CMK (cell line): ENCODE results near the gene CATSPER3.

Source experiments
- DNase-seq: peaks from one replicate; pipeline ENCODE4 v3.0.0-alpha.2; 2010; ENCODE audit warnings: low read depth

The CATSPER3 gene

DNA sequence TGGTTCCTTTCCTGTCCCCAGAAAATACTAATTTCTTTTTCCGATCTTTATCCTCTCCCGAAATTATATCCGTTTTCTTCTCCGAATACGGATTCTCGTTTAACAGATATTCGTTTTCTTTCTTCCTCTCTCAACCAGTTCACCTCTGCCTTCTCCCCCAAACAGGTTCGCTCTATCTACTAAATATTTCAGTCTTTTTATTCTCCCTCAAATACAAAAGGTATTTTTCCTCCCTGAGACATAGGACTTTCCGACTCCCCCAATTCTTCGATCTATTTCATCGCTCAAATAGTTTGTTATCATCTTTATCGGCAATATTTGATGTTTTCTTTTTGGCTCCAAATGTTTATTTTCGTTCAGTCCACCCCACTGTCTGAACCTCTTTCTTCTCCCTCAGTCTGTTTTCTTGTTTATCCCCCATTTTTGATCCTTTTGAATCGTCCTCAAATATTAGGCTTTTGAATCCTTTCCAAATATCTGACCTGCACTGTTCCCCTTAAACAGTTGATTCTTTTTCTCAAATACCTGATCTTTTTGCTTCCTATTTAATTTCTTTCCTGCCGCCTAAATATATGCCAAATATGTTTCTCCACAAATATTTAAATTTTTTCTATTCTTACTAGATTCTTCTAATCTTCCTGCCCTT, 61.9 kb downstream of the CATSPER3 start:
- no peak for DNase-seq

GRCh38 chr5:135030123-135030955, 62.6 kb downstream of the CATSPER3 start:
- DNase-seq = no peak

DNA sequence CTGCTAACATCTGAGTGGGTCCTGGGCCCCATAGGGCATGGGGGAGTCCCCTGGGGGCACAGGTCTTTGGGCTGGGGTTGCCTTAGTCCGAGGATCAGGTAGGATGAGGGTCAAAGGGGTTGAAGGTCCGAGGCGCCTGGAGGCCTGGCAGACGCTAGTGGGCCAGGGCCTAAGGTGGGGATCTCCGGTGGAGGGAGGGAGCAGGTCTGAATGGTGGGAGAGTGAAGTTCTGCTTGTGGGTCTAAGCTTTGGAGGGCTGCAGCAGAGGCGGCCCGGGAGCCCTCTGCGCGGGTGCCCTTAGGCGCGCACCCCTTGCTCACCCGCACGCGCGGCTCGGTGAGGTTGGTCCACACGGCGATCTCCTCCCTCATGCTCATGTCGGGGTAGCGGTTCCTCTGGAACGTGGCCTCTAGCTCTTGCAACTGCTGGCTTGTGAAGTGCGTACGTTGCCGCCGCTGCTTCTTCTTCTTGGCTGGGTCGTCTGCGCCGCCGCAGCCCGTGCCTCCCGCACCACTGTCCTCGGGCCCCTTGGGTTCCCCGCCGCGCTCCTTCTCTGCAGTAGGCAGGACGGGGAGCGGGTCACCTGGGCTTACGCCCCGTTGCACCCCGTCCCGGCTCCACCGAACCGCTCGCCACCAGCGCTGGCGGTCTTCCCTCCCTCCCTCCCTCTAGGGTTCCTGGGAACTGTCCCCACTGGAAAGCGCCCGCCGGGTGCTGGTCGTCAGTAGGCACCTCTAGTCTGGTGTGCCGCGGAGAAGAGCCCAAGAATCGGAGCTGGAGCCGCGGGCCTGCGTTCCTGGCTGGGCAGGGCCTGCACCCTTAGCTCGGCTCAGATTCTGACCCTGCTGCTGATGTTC, 63.5 kb downstream of the CATSPER3 start:
- no peak for DNase-seq

DNA sequence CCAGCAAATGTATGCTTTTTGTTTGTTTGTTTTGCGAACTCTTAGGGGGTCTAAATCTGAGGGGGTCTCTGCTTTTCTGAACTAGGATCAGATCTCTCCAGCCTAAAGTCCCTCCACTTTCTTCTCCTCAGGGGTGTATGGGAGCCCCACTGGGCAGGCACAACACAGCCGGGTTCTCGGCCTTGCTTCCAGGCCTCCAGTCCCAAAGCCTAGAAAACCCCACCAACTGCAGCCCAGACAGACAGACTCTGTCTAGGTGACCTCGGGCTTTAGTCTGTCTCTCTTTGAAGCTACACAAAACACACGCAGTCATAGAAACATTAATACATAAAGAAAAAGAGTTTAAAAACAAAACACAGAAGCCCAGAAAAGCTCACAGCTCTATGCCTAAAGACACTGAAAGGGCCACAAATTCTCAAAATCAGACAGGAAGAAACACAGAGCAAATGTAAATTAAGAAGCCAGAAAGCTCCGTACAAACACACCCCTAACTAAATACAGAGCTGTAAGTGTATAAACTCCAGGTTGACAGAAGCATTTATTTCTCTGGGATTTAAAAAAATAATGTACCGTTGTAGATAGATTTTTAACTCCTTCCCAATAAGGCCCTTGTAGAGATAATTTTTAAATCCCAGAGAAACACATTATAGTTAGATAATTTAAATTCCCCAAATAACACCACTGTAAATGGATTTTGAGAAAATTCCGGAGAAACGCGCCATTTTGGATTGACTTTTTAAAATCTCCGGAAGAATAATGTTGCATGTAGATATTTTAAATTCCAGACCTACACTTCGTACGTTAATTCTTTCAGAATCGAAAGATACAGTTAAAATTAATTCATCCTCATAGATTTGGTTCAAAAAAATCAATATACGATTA, 64.3 kb downstream of the CATSPER3 start:
- DNase-seq = no peak

GRCh38 chr5:135032695-135032998, 64.9 kb downstream of the CATSPER3 start:
- no peak for DNase-seq

GRCh38 chr5:135032999-135033861, 65.5 kb downstream of the CATSPER3 start:
- DNase-seq = no peak

- no peak for DNase-seq
Measured at GRCh38 chr5:135033901-135034235, 66.2 kb downstream of the CATSPER3 start, which contains the start of gene PITX1. Gene PITX1, minus strand, starts transcription at chr5:135034228. Its CDS starts 347 bp downstream, at chr5:135033881.

DNA sequence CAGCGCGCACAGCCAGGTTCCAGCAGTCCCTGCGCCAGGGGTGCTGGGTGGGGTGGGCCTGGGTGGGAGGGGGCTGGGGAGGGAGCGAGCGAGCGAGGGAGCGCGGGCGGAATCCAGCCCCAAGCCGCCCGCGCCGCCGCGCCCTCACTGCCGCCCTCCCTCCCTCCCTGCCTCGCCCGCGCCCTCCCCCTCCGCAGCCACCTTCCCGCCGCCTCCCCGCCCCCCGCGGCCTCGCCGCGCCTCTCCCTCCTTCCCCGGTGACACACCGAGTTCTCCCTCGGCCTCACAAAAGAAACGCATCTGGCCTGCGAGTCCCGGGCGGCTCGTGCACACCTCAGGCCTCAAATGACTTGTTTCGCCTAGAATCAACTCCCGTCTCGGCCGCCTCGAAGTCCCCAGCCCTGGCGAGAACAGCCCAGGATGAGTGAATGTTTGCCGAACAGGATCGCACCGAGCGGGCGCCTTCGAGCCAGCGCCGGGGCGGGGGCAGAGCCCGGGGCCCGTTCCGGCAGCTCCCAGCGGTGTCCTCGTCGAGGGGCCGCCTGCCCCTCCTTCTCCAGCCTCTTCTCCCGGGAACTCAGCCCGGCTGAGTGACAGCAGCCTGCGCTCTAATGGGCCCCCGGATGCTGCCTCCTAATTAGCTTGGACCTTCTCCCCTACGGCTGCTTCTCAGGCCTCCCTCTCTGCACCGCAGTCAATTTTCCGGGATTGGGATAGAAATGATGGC, 66.7 kb downstream of the CATSPER3 start:
- no peak for DNase-seq

DNA sequence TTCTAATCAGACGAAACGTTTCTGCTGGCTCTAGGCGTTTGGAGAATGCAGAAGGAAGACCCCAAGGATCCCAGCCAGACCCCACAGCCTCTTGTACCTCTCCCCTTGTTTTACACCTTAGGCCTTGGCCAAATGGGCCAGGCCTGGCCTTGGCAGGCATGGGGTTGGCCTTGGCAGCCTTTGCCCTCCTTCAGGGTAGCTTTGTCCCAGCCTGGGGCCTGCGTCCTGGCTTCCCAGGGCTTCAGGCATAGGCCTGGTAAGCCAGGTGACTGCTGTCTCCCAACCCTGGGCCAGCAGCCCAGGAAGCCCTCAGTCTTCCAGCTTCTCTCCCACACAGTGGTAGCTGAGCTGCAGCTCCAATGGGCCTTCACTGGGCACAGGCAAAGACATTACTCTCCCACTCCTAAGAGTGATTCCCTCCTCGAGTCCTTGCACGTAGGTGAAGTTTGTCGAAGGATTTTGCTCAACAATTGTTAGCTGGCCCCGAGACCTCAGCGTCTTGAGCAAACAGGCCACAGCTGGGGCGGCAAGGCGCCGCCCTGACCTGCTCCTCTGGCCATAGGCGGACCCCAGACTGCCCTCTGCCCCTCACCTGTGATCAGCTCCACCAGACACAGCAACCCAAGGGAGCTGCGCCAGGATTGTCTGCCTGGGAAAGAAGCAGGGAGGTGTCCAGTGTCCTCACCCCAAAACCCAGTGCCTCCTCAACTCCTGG, 67.4 kb downstream of the CATSPER3 start:
- DNase-seq = no peak

- DNase-seq = no peak
Measured at GRCh38 chr5:135035678-135036030, 67.9 kb downstream of the CATSPER3 start.

DNA sequence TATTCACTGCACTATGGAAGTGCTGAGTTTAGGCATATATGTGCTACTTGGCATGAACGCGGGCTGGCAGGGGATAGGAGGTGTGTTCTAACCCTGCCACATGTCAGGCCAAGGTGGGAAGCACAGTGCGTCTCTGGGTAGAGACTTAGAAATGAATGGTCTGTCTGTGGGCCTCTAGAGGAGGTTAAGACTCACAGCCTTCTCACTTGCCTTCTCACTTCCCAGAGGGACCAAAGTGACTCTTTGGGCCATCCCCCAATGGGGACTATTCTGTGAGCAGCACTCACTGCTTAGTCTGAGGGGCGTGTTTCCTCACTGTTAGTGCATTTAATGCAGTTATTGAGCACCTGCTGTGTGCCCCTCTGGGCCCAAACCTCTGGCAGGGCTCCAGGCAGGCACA, 68.7 kb downstream of the CATSPER3 start:
- DNase-seq = no peak

GRCh38 chr5:135037519-135038204, 70.0 kb downstream of the CATSPER3 start:
- no peak for DNase-seq

- no peak for DNase-seq
Measured at GRCh38 chr5:135038205-135038812, 70.6 kb downstream of the CATSPER3 start.

DNA sequence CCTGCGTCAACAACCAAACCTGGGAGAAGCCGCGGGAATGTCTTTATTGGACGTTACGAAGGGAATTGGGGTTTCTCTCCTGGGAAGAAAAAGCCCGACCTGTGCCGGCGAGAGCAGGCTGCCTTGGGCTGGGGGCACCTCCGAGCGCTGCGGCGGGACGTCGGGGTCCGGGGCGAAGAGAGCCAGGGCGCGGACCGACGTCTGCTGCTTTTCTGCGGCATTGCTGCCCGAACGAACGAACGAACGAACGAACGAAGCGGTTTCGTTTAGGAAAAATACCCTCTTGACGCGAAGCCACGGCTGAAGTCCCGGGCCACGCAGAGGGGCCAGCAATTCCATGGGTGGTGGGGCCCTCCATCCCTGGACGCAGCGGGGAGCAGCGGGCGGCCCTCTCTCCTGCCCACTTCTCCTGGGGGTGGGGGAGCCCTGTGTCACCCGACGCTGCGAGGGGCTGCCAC, 71.1 kb downstream of the CATSPER3 start:
- no peak for DNase-seq

- no peak for DNase-seq
Measured at GRCh38 chr5:135039271-135040033, 71.7 kb downstream of the CATSPER3 start.

- DNase-seq = no peak
Measured at GRCh38 chr5:135040034-135040332, 72.3 kb downstream of the CATSPER3 start.

- DNase-seq = no peak
Measured at GRCh38 chr5:135040333-135041144, 72.8 kb downstream of the CATSPER3 start.
